Adrenal gland (tissue), 5 donors: ENCODE measurements around the gene MYLK.

Experiments used
- CTCF ChIP-seq, 6 experiments: fragments of 450-650 bp in 4 of 6; fragments of 200-600 bp in 2 of 6; sonication (generic) in 1 of 6; IDR thresholded peaks; 1 replicate in 5 of 6; 2 replicates in 1 of 6; pipeline versions ENCODE4 v1.5.1 to v1.8.0; 2016 to 2021; ENCODE audit warnings: antibody characterized with exemption in 6 of 6, mild to moderate bottlenecking in 2 of 6, moderate library complexity in 1 of 6
- POLR2A ChIP-seq, 2 donors: fragments of 450-650 bp; IDR thresholded peaks; one replicate each; pipeline ENCODE4 v1.6.1; 2017; ENCODE audit warnings: antibody characterized with exemption in 2 of 2, mild to moderate bottlenecking in 2 of 2, moderate library complexity in 1 of 2
- donor health status: DM: no; HTN: no; CAD: no.

GRCh38 chr3:123610331-123610730 lies 273.8 kb downstream of the MYLK start:
- TF ChIP-seq CTCF (IDR thresholded peaks at IDR 0.05): no peak
- no peak for TF ChIP-seq POLR2A (IDR thresholded peaks at IDR 0.05)
